IMR-90 (cell line): ENCODE data around the gene EGF. TPM values are rescaled to one million over a fixed set of nuclear protein-coding genes. Genes with fewer than 3 reads are reported as not detected.

ENCODE experiments used
- ATAC-seq: fragments of 200-7000 bp; cut with Tn5 transposase; 2 replicates; pipeline ENCODE4 v1.9.1; 2020; ENCODE audit warnings: low read depth, mild to moderate bottlenecking, moderate library complexity
- BruUV-seq: library from RNA; stranded (reverse); fragments of 400-500 nt; replicated peaks from 2 replicates; lab custom pipeline; 2021; lab: Mats Ljungman, UMichigan
- CTCF ChIA-PET: fragments of 300-600 bp; formaldehyde crosslinking; extraction: SDS; loops from one replicate; lab custom pipeline; 2021; ENCODE audit warnings: antibody characterized with exemption; lab: Yijun Ruan, JAX
- POLR2A ChIA-PET: fragments of 300-600 bp; sonication (Branson Sonifier 250); formaldehyde crosslinking; loops from one replicate; lab custom pipeline; 2022; ENCODE audit warnings: antibody characterized with exemption; ENCODE audit not compliant: unreplicated experiment; lab: Charles Lee
- DNase-seq: peaks from one replicate; pipeline ENCODE4 v3.0.0; 2013
- H2AFZ ChIP-seq: replicated peaks from 2 replicates; pipeline ENCODE3; 2013; ENCODE audit warnings: low read length, mild to moderate bottlenecking; ENCODE audit not compliant: poor library complexity
- H2AK5ac ChIP-seq: 2 replicates; pipeline ENCODE4 v1.6.1; 2013; ENCODE audit warnings: low read depth, low read length, inconsistent platforms
- H2AK9ac ChIP-seq: replicated peaks from 2 replicates; pipeline ENCODE3; 2013; ENCODE audit warnings: mild to moderate bottlenecking, low read depth, low read length, moderate library complexity; ENCODE audit not compliant: poor library complexity
- H2BK120ac ChIP-seq: 2 replicates; pipeline ENCODE4 v1.6.1; 2013; ENCODE audit warnings: low read depth, low read length, inconsistent platforms
- H2BK15ac ChIP-seq: 3 replicates; pipeline ENCODE4 v1.6.1; 2013; ENCODE audit warnings: low read depth, low read length, inconsistent platforms
- H2BK20ac ChIP-seq: 2 replicates; pipeline ENCODE4 v1.6.1; 2013; ENCODE audit warnings: low read depth, mild to moderate bottlenecking, inconsistent platforms, low read length, moderate library complexity
- H2BK5ac ChIP-seq: 2 replicates; pipeline ENCODE4 v1.6.1; 2013; ENCODE audit warnings: mild to moderate bottlenecking, low read depth, low read length, inconsistent platforms; ENCODE audit not compliant: poor library complexity, severe bottlenecking
- H3K14ac ChIP-seq: replicated peaks from 2 replicates; pipeline ENCODE4 v1.6.1; 2013; ENCODE audit warnings: low read depth, low read length, inconsistent platforms
- H3K18ac ChIP-seq: 2 replicates; pipeline ENCODE4 v1.6.1; 2013; ENCODE audit warnings: low read depth, low read length, control low read depth
- H3K23ac ChIP-seq: 2 replicates; pipeline ENCODE4 v1.6.1; 2013; ENCODE audit warnings: low read depth, low read length, inconsistent platforms
- H3K27ac ChIP-seq: 2 replicates; pipeline ENCODE4 v1.5.1; 2013; ENCODE audit warnings: mild to moderate bottlenecking, control low read depth, low read length; ENCODE audit not compliant: insufficient read depth
- H3K27me3 ChIP-seq: 2 replicates; pipeline ENCODE4 v1.6.1; 2013; ENCODE audit warnings: low read length; ENCODE audit not compliant: control insufficient read depth, insufficient read depth
- H3K36me3 ChIP-seq: 2 replicates; pipeline ENCODE4 v1.6.1; 2013; ENCODE audit warnings: low read length, mixed read lengths; ENCODE audit not compliant: control insufficient read depth, insufficient read depth
- H3K4ac ChIP-seq: 2 replicates; pipeline ENCODE4 v1.6.1; 2013; ENCODE audit warnings: low read depth, low read length, inconsistent platforms
- H3K4me1 ChIP-seq: 2 replicates; pipeline ENCODE4 v1.6.1; 2013; ENCODE audit warnings: low read length, mixed read lengths; ENCODE audit not compliant: control insufficient read depth, insufficient read depth
- H3K4me2 ChIP-seq: 2 replicates; pipeline ENCODE4 v1.6.1; 2013; ENCODE audit warnings: low read depth, mild to moderate bottlenecking, control low read depth, low read length, moderate library complexity
- H3K4me3 ChIP-seq: 2 replicates; pipeline ENCODE4 v1.5.1; 2013; ENCODE audit warnings: low read depth, mild to moderate bottlenecking, control low read depth, low read length, moderate library complexity; ENCODE audit not compliant: insufficient read depth
- H3K56ac ChIP-seq: 2 replicates; pipeline ENCODE4 v1.6.1; 2013; ENCODE audit warnings: low read length, inconsistent platforms; ENCODE audit not compliant: insufficient read depth; ENCODE audit errors: extremely low read depth
- H3K79me1 ChIP-seq, 2 experiments: 2 replicates each; pipeline ENCODE4 v1.6.1; 2013; ENCODE audit warnings: low read length in 2 of 2, inconsistent platforms in 1 of 2, low read depth in 1 of 2
- H3K9ac ChIP-seq: 2 replicates; pipeline ENCODE4 v1.6.1; 2013; ENCODE audit warnings: low read depth, low read length, control low read depth
- H3K9me1 ChIP-seq: 2 replicates; pipeline ENCODE4 v1.6.1; 2013; ENCODE audit warnings: low read length, inconsistent platforms; ENCODE audit not compliant: insufficient read depth
- H3K9me3 ChIP-seq: 2 replicates; pipeline ENCODE4 v1.6.1; 2013; ENCODE audit warnings: low read length; ENCODE audit not compliant: control insufficient read depth, insufficient read depth
- H4K20me1 ChIP-seq: 2 replicates; pipeline ENCODE4 v1.6.1; 2013; ENCODE audit warnings: low read length, inconsistent platforms; ENCODE audit not compliant: insufficient read depth
- H4K5ac ChIP-seq: 2 replicates; pipeline ENCODE4 v1.6.1; 2013; ENCODE audit warnings: mild to moderate bottlenecking, low read depth, low read length, control low read depth
- H4K8ac ChIP-seq, 2 experiments: 2 replicates each; pipeline ENCODE4 v1.6.1; 2013; ENCODE audit warnings: low read depth in 2 of 2, low read length in 2 of 2, control low read depth in 1 of 2, inconsistent platforms in 1 of 2
- H4K91ac ChIP-seq: 2 replicates; pipeline ENCODE4 v1.6.1; 2013; ENCODE audit warnings: low read depth, low read length, inconsistent platforms; ENCODE audit not compliant: insufficient read depth
- MAFK ChIP-seq: IDR thresholded peaks from 2 replicates; pipeline ENCODE4 v1.6.1; 2012; ENCODE audit warnings: low read depth, low read length, improper control_type of control experiment
- NFE2L2 ChIP-seq: fragments of 150-350 bp; IDR thresholded peaks from 2 replicates; pipeline ENCODE4 v1.6.1; 2016; ENCODE audit warnings: low read depth, mild to moderate bottlenecking, low read length
- RCOR1 ChIP-seq: IDR thresholded peaks from 2 replicates; pipeline ENCODE4 v1.6.1; 2012; ENCODE audit warnings: mild to moderate bottlenecking, low read length, improper control_type of control experiment; ENCODE audit not compliant: insufficient replicate concordance
- WGBS, 2 experiments: methylation state at CpG; one replicate each; pipeline versions ENCODE4 v1.1.5 to v1.1.7; 2013; ENCODE audit warnings: missing lambda C conversion rate in 2 of 2; ENCODE audit not compliant: insufficient read length in 1 of 2; ENCODE audit errors: extremely low coverage in 2 of 2; 5-methylcytosine and 5-hydroxymethylcytosine counted together
- dilution Hi-C: fragments of 300-500 bp; cut with HindIII; formaldehyde crosslinking; loops from one replicate; pipeline ENCODE4 v1.14.3; 2018; ENCODE audit warnings: low sequenced_read_pairs; ENCODE audit not compliant: unreplicated experiment
- in situ Hi-C: fragments of 300-500 bp; cut with MboI; formaldehyde crosslinking; loops from 3 replicates; pipeline ENCODE4 v1.14.3; 2019; ENCODE audit warnings: low sequenced_read_pairs, inconsistent platforms, mixed read lengths
- intact Hi-C: fragments of 100-400 bp; cut with micrococcal nuclease; formaldehyde crosslinking; loops from 2 replicates; pipeline ENCODE4 v1.10.0; 2022
- polyA plus RNA-seq, 3 experiments: library from polyadenylated mRNA; depleted of rRNA; stranded (reverse); fragments of >200 nt; gene quantifications; 2 replicates each; pipeline ENCODE4 v1.2.3, GENCODE V29; 2012; ENCODE audit warnings: low replicate concordance in 1 of 3
- total RNA-seq: library from RNA; depleted of rRNA; stranded (reverse); fragments of >200 nt; gene quantifications from 2 replicates; pipeline ENCODE4 v1.2.3, GENCODE V29; 2012

The EGF gene
- total and polyA plus RNA-seq, 2 of the 4 experiments (the other 2 are of a cell fraction) = 1.7 to 2.2 TPM

GRCh38 chr4:110042545-110043517 lies 130.1 kb downstream of the EGF start:
- POLR2A ChIA-PET = no interaction called here

More at GRCh38 chr4:110042545-110043517, 130.1 kb downstream of the EGF start:
- H2AK9ac ChIP-seq = no peak overlapping the region
- H3K23ac ChIP-seq = no peak overlapping the region
- no peaks in the 10 kb centered on the region for H3K36me3 ChIP-seq
- H2BK5ac ChIP-seq = no peak overlapping the region
- no peak overlapping the region for H4K5ac ChIP-seq
- H2BK20ac ChIP-seq = no peak overlapping the region
- no peaks in the 10 kb centered on the region for H4K20me1 ChIP-seq
- in situ Hi-C loops (no loop called here), dilution Hi-C loops (no loop called here), intact Hi-C loops (no loop called here)
- H2AFZ ChIP-seq = no peak overlapping the region
- H3K18ac ChIP-seq = no peak overlapping the region
- no peaks in the 10 kb centered on the region for H3K27me3 ChIP-seq
- H3K4me3 ChIP-seq = no peak overlapping the region
- H4K91ac ChIP-seq = no peak overlapping the region
- no peak for DNase-seq
- ATAC-seq = peak; percentile 71
- H2BK15ac ChIP-seq = no peak overlapping the region
- no peak overlapping the region; the same call in 1 of the 2 replicates for H3K4me2 ChIP-seq
- H3K9ac ChIP-seq = no peak overlapping the region
- CTCF ChIA-PET = interaction anchor here (0.6 kb wide), 1 partner anchor 245 kb away, joined by 4 read pairs; no protein-coding TSS in a partner anchor
- WGBS, 2 experiments = 40% methylated on average over 1 of the region's 13 CpGs; no CpG with 5 or more reads in 1 of the 2 experiments
- no peak overlapping the region for H3K4ac ChIP-seq
- no peak overlapping the region for H3K27ac ChIP-seq
- no TSS peak for BruUV-seq
- no peaks in the 10 kb centered on the region for H3K9me1 ChIP-seq
- H3K4me1 ChIP-seq = peaks cover 5% of the 10 kb centered on the region; the same call in 1 of the 2 replicates
- no peak overlapping the region for H3K56ac ChIP-seq
- H3K79me1 ChIP-seq = no peaks in the 10 kb centered on the region
- no peaks in the 10 kb centered on the region for H3K9me3 ChIP-seq
- no peak overlapping the region for H4K8ac ChIP-seq
- H2BK120ac ChIP-seq = no peak overlapping the region
- H2AK5ac ChIP-seq = no peak overlapping the region
- TF ChIP-seq MAFK (peak; percentile 64), NFE2L2 (no peak), RCOR1 (no peak)
- H3K14ac ChIP-seq = no peak overlapping the region
